ENCODE data around the gene PLCH2. TPM values are rescaled to one million over a fixed set of nuclear protein-coding genes. Genes with fewer than 3 reads are reported as not detected.
A peak's percentile ranks its signal among the peaks of the same experiment; 100 is the strongest.

The PLCH2 gene
- total and polyA plus RNA-seq, 2 of the 13 experiments (the other 11 are each of a cell fraction or from before 2014, with no cell fraction given), result 0.15 to 0.67 TPM

DNA sequence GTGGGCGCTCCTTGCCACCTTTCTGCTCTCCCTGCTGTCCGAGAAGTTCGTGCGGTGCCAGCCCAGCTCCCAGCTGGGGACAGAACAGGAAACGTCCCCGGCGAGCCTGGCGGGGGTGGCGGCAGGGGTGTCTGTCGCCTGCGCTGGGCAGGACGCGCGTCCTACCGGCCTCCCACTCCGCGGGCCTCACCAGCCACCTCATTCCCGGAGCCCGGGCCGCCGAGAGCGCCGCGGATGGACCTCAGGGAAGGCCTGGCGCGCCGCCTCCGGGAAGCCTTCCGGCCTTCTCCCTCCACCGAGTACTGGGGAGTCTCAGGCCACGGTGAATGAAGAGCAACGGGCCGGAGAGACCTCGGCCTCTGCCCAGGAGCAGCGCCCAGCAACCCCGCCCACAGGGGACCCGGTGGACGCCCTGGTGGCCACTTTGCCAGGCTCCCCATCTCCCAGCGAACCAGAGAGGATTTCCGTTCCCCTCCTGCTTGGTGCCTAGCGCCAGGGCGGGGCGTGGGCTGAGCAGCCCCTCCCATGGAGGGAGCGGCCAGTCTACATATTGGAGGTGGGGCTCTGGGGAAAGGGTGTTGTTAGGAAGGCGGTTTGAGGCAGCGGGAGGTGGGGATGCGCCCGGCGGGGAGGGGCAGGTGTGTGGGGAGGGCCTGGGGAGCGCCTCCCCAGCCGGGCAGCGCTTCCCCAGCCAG is 70.6 kb downstream of the PLCH2 start (continued):
- TF ChIP-seq THYN1 (CRISPR knock-in tag; IDR thresholded peaks at IDR 0.05; ENCODE audit: borderline replicate concordance, low read depth) (no peak), HDAC6 (IDR thresholded peaks at IDR 0.05; ENCODE audit: low read depth, low read length) (no peak), GZF1 (CRISPR knock-in tag; IDR thresholded peaks at IDR 0.05) (no peak), RNF2 (conservative IDR thresholded peaks at IDR 0.05; ENCODE audit: low read depth) (no peak), ZNF382 (CRISPR knock-in tag; IDR thresholded peaks at IDR 0.05; ENCODE audit: borderline replicate concordance) (no peak), ZNF512B (CRISPR knock-in tag; IDR thresholded peaks at IDR 0.05; ENCODE audit: borderline replicate concordance) (no peak), ZMYM4 (CRISPR knock-in tag; IDR thresholded peaks at IDR 0.05) (no peak), ZNF274 (CRISPR knock-in tag; IDR thresholded peaks at IDR 0.05) (no peak), ATF3 (CRISPR knock-in tag; IDR thresholded peaks at IDR 0.05) (0 out of 2 replicates have a peak, but pooled peaks have one; percentile 6), PHF5A (CRISPR knock-in tag; IDR thresholded peaks at IDR 0.05; ENCODE audit: low read depth, unreplicated experiment) (no peak), ZNF136 (CRISPR knock-in tag; IDR thresholded peaks at IDR 0.05; ENCODE audit: low read depth) (no peak), ZNF639 (CRISPR knock-in tag; conservative IDR thresholded peaks at IDR 0.05) (no peak), ZNF605 (CRISPR knock-in tag; IDR thresholded peaks at IDR 0.05) (no peak), ZNF207 (IDR thresholded peaks at IDR 0.05; ENCODE audit: borderline replicate concordance) (no peak), ZNF205 (CRISPR knock-in tag; IDR thresholded peaks at IDR 0.05) (no peak), YEATS2 (CRISPR knock-in tag; IDR thresholded peaks at IDR 0.05; ENCODE audit: borderline replicate concordance) (no peak), PHF20 (CRISPR knock-in tag; IDR thresholded peaks at IDR 0.05) (0 out of 2 replicates have a peak, but pooled peaks have one; percentile 13), SRF (IDR thresholded peaks at IDR 0.05; ENCODE audit: low read depth, low read length) (no peak), ZFP1 (CRISPR knock-in tag; IDR thresholded peaks at IDR 0.05) (no peak)

All from HepG2 (cell line).